HG03439 (cell line): ENCODE measurements around the gene MTAP.
A peak's percentile ranks its signal among the peaks of the same experiment; 100 is the strongest.

ENCODE experiments used
- ATAC-seq: cut with Tn5 transposase; IDR thresholded peaks from one replicate; pipeline ENCODE4 v1.9.1; 2021; ENCODE audit warnings: mild to moderate bottlenecking, moderate library complexity; ENCODE audit not compliant: unreplicated experiment

The MTAP gene

DNA sequence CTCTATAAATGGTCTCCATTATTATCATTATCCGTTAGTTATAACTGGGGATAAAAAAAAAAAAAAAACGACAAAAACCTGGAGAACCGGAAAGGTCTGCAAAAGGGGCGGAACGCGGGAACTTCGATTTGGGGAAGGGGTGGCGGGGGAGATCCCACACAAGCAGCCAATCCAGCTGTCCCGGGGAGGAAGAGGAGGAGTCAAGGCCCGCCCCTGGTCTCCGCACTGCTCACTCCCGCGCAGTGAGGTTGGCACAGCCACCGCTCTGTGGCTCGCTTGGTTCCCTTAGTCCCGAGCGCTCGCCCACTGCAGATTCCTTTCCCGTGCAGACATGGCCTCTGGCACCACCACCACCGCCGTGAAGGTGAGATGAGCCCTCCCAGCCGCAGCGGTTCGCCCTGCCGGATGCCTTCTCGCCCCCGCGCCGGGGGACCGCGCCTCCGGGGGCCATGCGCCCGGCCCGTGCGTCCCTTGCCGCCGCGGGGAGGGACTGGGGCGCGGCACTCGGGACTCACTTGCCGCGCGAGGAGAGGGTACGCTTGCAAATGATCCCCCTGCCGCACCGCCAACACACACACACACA is at the start of gene MTAP:
TSS of gene MTAP (plus strand) at position 219 of the 583 bp plus-strand sequence. CDS start at position 332, 113 bp downstream.
- ATAC-seq: peak; percentile 89

GRCh38 chr9:21753523-21753922 is 48.9 kb upstream of the MTAP start:
- ATAC-seq: no peak

- ATAC-seq: no peak
Observed at GRCh38 chr9:21754741-21755140, 47.7 kb upstream of the MTAP start.

GRCh38 chr9:21758540-21758939 is 43.9 kb upstream of the MTAP start:
- no peak for ATAC-seq

DNA sequence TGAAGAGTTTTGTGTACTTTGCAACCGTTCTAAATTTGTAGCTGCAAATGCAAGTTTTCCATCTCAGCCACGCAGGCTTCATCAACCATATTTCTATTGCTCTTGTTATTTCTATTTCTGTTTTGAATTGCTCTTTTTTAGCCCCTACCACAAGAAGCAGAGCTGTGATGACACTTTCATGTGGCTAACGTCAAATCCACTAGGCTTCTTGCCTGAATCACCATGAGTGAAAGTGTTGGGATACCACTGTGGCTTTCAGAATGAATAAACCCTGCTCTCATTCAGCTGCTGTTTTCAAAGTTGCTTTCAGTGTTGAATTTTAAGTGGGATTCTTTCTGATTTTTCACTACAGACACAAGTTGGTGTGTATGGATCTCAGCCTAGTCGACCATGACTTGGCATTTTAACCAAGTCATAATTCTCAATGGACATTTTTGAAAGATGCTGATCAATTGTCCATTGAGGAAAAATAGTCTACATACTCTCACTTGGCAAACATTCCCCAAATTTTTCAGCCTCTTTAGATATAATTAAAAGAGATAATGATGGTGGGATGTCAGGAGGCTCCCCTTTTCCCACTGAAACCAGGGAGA is 41.0 kb upstream of the MTAP start:
- ATAC-seq: peak; percentile 51

GRCh38 chr9:21762064-21762463 is 40.4 kb upstream of the MTAP start:
- no peak for ATAC-seq

DNA sequence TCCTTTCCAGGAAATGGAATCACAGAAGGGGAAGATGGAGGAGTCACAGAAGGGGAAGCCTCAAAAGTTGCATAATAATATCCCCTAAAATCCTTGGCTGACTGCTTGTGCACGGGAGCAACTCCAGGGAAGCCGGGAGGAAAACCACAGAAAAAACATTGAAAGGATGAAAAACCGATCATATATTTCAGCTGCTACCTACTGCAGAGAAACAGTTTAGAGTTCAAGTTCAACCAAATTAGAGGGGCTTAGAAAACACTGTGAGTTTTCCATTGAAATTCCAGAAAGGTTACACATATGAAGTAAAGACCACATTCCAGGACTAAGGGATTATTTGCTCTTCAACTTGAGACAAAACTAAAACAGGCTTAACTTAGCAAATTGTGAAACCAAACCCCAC is 37.6 kb upstream of the MTAP start:
- ATAC-seq: no peak

DNA sequence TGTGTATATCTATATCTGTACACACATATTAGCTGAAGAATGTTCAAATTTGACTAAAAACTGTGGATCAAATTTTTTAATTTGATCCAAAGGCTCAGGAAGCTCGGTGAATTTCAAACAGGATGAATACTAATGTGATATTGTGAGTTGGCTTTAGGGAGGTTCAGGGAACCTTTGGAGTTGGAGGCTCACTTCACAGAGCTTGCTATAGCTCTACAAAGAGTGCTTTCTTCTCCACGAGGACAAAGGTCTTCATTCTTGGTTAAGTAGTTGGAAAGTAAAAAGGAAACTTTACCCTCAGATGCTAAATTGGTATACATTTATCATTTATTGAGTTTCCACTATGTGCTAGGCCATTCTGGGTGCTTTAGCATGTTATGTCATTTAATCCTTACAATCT is 36.3 kb upstream of the MTAP start:
- ATAC-seq: no peak

GRCh38 chr9:21770871-21771560 is 31.4 kb upstream of the MTAP start:
- ATAC-seq: no peak

GRCh38 chr9:21777701-21778100 is 24.7 kb upstream of the MTAP start:
- ATAC-seq: no peak

- no peak for ATAC-seq
Observed at GRCh38 chr9:21778304-21778703, 24.1 kb upstream of the MTAP start.

GRCh38 chr9:21779397-21779796 is 23.0 kb upstream of the MTAP start:
- ATAC-seq: no peak

- no peak for ATAC-seq
Observed at GRCh38 chr9:21781656-21782055, 20.8 kb upstream of the MTAP start.

DNA sequence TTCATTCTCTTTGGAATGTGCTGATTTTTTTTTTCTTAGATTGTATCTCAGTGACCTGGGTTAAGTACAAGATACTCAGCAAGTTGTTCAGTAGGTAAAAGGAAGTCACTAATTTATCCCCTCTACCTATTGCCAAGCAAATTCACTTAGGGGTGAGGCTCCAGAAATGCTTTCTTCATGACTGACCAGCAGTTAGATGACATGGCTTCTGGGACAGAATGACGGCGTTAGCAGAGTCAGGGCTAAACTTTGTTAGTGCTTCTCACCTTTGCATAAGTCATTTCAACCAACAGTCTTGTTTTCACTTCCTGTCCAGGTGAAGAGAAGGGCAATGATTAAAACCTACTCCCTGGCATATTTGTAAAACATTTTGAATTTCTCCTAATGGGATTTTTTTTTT is 20.2 kb upstream of the MTAP start:
- no peak for ATAC-seq

DNA sequence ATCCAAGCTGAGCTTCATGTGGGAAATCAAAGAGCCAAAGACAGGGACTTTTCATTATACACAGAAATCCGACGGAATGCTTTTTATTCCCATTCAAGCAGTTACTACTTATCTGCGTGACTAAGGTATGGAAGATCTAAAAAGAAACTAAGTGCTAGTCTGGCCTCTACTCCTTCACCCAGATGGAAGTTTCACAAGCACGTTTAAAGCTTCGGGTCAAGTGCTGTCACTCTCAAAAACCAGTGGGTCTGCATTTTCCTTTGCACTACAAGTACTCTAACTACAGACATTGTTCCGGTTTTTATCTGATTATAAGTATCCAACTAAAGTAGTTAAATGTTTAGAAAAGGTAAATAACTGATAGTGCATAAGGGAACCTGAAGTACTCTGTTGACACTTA is 13.7 kb upstream of the MTAP start:
- ATAC-seq: no peak

- ATAC-seq: peak; percentile 99
Observed at GRCh38 chr9:21789541-21790037, 12.8 kb upstream of the MTAP start.

GRCh38 chr9:21795483-21795882 is 7.0 kb upstream of the MTAP start:
- no peak for ATAC-seq

- ATAC-seq: no peak
Observed at GRCh38 chr9:21796768-21797167, 5.7 kb upstream of the MTAP start.

DNA sequence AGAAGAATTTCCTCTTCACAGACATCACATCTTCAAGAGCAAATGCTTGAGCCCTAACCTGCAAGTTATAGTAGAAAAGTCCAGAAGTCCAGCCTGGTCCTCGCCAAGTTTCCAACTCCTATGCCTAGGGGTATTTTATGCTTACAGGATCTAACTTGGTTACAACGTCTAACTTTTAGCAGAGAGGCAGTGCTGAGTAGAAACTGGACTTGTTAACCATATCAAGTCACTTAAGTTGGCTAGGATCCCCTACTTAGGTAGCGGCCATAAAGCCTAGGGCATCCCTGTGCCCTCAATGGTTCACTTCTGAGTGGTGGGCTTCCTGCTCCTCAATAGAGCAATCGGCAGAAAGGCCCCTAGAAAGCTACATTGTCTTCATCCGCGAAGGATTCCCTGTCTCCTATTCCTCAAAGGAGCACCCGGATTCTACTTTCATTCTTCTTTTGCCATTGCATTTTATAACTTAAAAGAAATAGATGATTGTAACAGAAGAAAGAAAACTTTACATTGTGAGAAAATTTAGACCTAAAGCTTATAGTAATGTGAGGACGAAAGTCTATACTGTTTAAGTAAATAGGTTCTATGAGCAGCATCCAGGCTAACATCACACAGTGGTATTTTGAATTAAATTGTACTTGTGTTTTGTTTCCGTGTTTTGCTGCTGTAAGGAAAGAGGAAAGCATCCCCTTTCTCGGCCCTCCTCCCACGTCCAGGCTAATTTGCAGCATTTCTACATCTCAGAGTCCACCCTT is 1.3 kb upstream of the MTAP start:
- ATAC-seq: no peak

DNA sequence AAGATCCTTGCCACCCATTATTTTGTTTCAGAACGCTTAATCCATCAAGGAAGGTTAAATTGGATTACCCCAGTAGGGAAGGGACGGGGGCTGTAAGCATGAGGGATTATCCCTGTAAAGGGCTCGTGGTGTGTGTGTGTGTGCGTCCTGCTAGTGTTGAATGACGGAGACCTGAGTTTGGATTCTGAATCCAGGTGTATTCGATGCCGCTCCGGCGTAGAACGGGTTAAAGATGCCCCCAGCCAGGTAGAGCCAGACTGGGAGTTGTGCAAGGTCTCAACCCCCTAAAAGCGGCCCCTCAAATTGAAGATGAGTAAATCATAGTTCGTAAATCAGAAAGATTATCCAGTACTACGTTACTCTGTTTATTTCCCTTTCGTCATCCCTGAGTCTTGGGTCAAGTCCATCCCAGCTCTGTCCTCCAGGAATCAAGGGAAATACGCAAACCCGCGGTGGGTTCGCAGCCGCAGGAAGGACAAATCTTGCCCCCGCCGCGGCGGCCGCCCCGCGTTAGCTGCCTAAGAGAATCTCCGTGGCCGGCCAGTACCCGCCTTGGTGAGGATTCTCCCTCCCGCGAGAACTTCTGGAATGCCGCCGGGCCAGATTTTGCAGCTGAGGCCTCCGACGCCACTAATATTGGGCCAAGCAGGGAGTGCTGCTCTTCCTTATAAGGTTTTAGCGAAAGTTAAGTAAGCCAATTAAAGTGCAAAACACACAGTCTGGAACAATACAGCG is 586 bp upstream of the MTAP start:
- peak; percentile 26 for ATAC-seq

DNA sequence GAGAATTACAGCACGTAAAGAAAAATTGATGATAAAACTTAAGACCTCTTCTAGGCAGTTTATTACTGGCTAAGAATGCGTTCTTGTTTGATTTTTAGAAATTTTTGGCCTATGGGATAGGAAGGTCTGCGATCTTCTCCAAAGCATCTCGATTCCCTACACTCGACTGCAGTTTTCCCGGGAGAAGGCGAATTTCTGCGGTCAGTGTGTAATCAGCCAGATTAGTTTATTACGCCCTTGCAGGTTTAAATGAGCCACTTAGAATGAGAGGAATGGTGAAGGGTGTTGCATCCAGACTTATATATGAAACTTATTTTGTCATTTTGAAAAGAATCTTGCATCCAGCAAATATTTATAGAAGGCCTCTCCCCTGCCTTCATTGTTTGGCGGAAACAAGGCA is 1.2 kb downstream of the MTAP start:
- ATAC-seq: no peak
